Hepatocyte (in vitro differentiated cells): ENCODE measurements around the gene ARFGEF3. TPM values are rescaled to one million over a fixed set of nuclear protein-coding genes. Genes with fewer than 3 reads are reported as not detected.

Experiments
- DNase-seq: peaks from one replicate; pipeline ENCODE4 v3.0.0-alpha.2; 2016; ENCODE audit warnings: low spot score
- H2AFZ ChIP-seq: fragments of 200-600 bp; sonication (generic); 2 replicates; pipeline ENCODE4 v1.6.0; 2016; ENCODE audit warnings: antibody characterized with exemption, mild to moderate bottlenecking
- H3K27ac ChIP-seq: fragments of 200-600 bp; sonication (generic); 2 replicates; pipeline ENCODE4 v1.5.1; 2016; ENCODE audit warnings: mild to moderate bottlenecking
- H3K27me3 ChIP-seq: fragments of 200-600 bp; sonication (generic); 2 replicates; pipeline ENCODE4 v1.6.1; 2016
- H3K36me3 ChIP-seq: fragments of 200-600 bp; sonication (generic); replicated peaks from 2 replicates; pipeline ENCODE4 v1.5.1; 2016; ENCODE audit warnings: low read depth; ENCODE audit not compliant: insufficient read depth
- H3K4me1 ChIP-seq: fragments of 200-600 bp; sonication (generic); 2 replicates; pipeline ENCODE4 v1.5.1; 2016; ENCODE audit warnings: mild to moderate bottlenecking, moderate library complexity; ENCODE audit not compliant: insufficient read depth
- H3K4me2 ChIP-seq: fragments of 200-600 bp; sonication (generic); 2 replicates; pipeline ENCODE4 v1.6.0; 2016
- H3K4me3 ChIP-seq: fragments of 200-600 bp; sonication (generic); 2 replicates; pipeline ENCODE4 v1.5.1; 2016; ENCODE audit warnings: mild to moderate bottlenecking
- H3K79me2 ChIP-seq: fragments of 200-600 bp; sonication (generic); 2 replicates; pipeline ENCODE4 v1.6.0; 2017; ENCODE audit warnings: mild to moderate bottlenecking
- H3K9me2 ChIP-seq: fragments of 200-600 bp; sonication (generic); replicated peaks from 2 replicates; pipeline ENCODE4 v1.6.0; 2017; ENCODE audit warnings: mild to moderate bottlenecking; ENCODE audit not compliant: insufficient read depth
- H3K9me3 ChIP-seq: fragments of 200-600 bp; sonication (generic); 2 replicates; pipeline ENCODE4 v1.5.1; 2016; ENCODE audit warnings: low read depth, mild to moderate bottlenecking
- H4K20me1 ChIP-seq: fragments of 200-600 bp; sonication (generic); 2 replicates; pipeline ENCODE4 v1.6.0; 2016; ENCODE audit warnings: mild to moderate bottlenecking; ENCODE audit not compliant: insufficient read depth, poor library complexity, severe bottlenecking
- EZH2 ChIP-seq: fragments of 200-600 bp; sonication (generic); IDR thresholded peaks from 2 replicates; pipeline ENCODE4 v1.6.1; 2016; ENCODE audit warnings: antibody characterized with exemption, mild to moderate bottlenecking, borderline replicate concordance
- EZH2phosphoT487 ChIP-seq: fragments of 200-600 bp; sonication (generic); IDR thresholded peaks from one replicate; pipeline ENCODE4 v1.6.1; 2018; ENCODE audit warnings: antibody characterized with exemption, mild to moderate bottlenecking, low read depth, moderate library complexity; ENCODE audit not compliant: unreplicated experiment, severe bottlenecking
- WGBS: methylation state at CpG from one replicate; pipeline ENCODE4 v1.1.6; 2016; ENCODE audit warnings: low lambda C conversion rate; ENCODE audit errors: missing lambda C conversion rate; 5-methylcytosine and 5-hydroxymethylcytosine counted together
- polyA plus RNA-seq: library from polyadenylated mRNA; unstranded; fragments of >200 nt; fragmentation: Nextera tagmentation; extraction: Ambion mirVana; gene quantifications from 2 replicates; pipeline ENCODE4 v1.2.1, GENCODE V29; 2016
- total RNA-seq: library from RNA; depleted of rRNA; stranded (reverse); fragments of >200 nt; gene quantifications from 2 replicates; pipeline ENCODE4 v1.2.3, GENCODE V29; 2014
- TF ChIP-seq, protein P1 (sequence below): fragments of 200-600 bp; sonication (generic); IDR thresholded peaks from 2 replicates; pipeline ENCODE4 v1.5.1; 2016; ENCODE audit warnings: antibody characterized with exemption, mild to moderate bottlenecking; ENCODE audit not compliant: poor library complexity

The ARFGEF3 gene
- total and polyA plus RNA-seq, 2 experiments from 2014 or later, result 0.83 to 3.9 TPM

DNA sequence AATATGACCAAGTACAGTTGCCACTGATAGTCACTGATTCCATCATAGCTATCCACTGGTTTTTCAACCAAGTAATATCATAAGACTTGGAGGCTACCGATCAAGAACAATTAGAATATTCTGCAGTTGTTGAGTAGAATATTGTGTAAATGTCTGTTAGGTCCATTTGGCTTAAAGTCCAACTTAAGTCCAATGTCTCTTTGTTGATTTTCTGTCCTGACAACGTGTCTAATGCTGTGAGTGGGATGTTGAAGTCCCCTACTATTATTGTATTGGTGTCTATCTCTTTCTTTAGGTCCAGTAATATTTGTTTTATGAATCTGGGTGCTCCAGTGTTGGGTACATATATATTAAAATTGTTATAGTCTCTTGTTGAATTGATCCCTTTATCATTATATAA, 13.9 kb downstream of the ARFGEF3 start:
- TF ChIP-seq EZH2phosphoT487 (no peak), EZH2 (no peak)
- TF ChIP-seq, protein P1, sequence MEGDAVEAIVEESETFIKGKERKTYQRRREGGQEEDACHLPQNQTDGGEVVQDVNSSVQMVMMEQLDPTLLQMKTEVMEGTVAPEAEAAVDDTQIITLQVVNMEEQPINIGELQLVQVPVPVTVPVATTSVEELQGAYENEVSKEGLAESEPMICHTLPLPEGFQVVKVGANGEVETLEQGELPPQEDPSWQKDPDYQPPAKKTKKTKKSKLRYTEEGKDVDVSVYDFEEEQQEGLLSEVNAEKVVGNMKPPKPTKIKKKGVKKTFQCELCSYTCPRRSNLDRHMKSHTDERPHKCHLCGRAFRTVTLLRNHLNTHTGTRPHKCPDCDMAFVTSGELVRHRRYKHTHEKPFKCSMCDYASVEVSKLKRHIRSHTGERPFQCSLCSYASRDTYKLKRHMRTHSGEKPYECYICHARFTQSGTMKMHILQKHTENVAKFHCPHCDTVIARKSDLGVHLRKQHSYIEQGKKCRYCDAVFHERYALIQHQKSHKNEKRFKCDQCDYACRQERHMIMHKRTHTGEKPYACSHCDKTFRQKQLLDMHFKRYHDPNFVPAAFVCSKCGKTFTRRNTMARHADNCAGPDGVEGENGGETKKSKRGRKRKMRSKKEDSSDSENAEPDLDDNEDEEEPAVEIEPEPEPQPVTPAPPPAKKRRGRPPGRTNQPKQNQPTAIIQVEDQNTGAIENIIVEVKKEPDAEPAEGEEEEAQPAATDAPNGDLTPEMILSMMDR, result no peak
- Histone ChIP-seq H3K4me2 (no peak overlapping the region), H3K4me1 (no peaks in the 10 kb centered on the region), H3K4me3 (no peak overlapping the region), H3K36me3 (no peaks in the 10 kb centered on the region), H4K20me1 (no peaks in the 10 kb centered on the region), H3K79me2 (no peaks in the 10 kb centered on the region), H3K27ac (no peak overlapping the region), H2AFZ (no peak overlapping the region), H3K9me2 (no peaks in the 10 kb centered on the region), H3K9me3 (peaks cover 9% of the 10 kb centered on the region), H3K27me3 (no peaks in the 10 kb centered on the region)
- DNase-seq, result no peak
- 87% methylated on average over 2 of the region's 2 CpGs for WGBS

DNA sequence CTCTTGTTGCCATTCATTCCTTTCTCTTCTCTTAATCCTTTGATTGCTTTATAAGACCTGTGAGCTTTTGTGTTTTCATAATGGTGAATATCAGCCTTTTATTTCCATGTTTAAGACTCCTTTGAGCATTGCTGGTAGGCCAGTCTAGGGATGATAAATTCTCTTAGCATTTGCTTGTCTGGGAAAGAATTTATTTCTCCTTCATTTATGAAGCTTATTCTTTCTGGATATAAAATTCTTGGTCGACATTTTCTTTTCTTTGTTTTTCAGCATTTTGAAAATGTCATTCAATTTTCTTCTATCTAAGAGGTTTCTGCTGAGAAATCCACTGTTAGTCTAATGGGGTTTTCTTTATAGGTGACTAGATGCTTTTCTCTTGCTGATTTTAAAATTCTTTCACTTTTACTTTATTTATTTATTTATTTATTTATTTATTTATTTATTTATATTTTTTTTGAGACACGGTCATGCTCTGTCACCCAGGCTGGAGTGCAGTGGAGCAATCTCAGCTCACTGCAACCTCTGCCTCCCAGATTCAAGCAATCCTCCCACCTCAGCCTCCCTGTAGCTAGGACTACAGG, 15.0 kb downstream of the ARFGEF3 start:
- DNase-seq, result no peak
- TF ChIP-seq EZH2phosphoT487, result no peak
- no peak for TF ChIP-seq EZH2
- TF ChIP-seq, protein P1, result no peak
- no peak overlapping the region for H2AFZ ChIP-seq
- H3K9me3 ChIP-seq, result peaks cover 9% of the 10 kb centered on the region
- no peaks in the 10 kb centered on the region for H3K27me3 ChIP-seq
- no peak overlapping the region for H3K4me2 ChIP-seq
- no peak overlapping the region for H3K27ac ChIP-seq
- no peaks in the 10 kb centered on the region for H3K9me2 ChIP-seq
- H3K79me2 ChIP-seq, result no peaks in the 10 kb centered on the region
- WGBS, result 94% methylated on average over 2 of the region's 2 CpGs
- H4K20me1 ChIP-seq, result no peaks in the 10 kb centered on the region
- H3K4me1 ChIP-seq, result no peaks in the 10 kb centered on the region
- no peak overlapping the region for H3K4me3 ChIP-seq
- H3K36me3 ChIP-seq, result no peaks in the 10 kb centered on the region

DNA sequence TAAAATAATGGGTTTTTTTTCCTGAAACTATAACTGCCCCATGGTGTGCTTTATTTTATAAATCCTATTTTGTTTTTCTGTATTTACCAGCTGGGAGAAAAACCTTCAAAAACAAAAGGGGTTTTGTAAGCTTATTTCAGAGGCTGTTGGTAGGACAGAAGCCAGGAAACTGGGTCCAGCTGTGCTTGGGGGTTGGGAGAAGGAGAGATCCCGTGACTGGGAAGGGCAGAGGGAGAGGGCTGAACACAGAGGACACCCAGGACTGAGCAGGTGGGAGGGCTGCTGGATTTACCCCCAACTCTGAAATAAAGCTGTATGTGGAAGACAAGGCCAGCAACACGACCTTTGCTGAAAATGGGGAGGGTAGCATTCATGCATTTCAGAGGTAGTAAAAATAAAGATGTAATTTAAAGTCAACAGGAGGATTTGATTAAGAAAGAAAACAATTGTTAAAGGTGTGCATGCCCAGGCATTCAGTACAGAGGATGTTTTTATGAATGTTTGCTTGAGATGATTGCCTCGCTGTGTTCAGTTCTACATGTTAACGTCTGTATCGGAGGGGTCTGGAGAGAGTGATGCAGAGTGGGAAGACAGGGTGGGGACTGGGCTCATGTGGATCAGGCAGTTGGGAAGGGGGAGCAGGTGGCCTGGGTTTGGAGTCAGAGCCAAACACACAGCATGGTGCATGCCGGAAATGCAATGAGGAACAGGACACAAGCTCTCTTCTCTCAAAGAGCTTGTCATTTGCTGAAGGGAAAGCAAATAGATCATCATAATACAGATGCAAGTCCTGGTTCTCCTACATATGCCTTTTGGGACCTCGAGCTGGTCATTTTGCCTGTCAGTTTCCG, 21.4 kb downstream of the ARFGEF3 start:
- no peak for DNase-seq
- Histone ChIP-seq H2AFZ (no peak overlapping the region), H3K79me2 (no peaks in the 10 kb centered on the region), H4K20me1 (no peaks in the 10 kb centered on the region), H3K27me3 (no peaks in the 10 kb centered on the region), H3K9me3 (no peaks in the 10 kb centered on the region), H3K4me1 (peaks cover under 1% of the 10 kb centered on the region), H3K9me2 (no peaks in the 10 kb centered on the region), H3K4me3 (no peak overlapping the region), H3K4me2 (no peak overlapping the region), H3K36me3 (no peaks in the 10 kb centered on the region), H3K27ac (no peak overlapping the region)
- no peak for TF ChIP-seq EZH2phosphoT487
- no peak for TF ChIP-seq EZH2
- TF ChIP-seq, protein P1, result no peak
- 67% methylated on average over 8 of the region's 8 CpGs for WGBS
